Measurements from ENCODE around the gene IL17RD.

DNA sequence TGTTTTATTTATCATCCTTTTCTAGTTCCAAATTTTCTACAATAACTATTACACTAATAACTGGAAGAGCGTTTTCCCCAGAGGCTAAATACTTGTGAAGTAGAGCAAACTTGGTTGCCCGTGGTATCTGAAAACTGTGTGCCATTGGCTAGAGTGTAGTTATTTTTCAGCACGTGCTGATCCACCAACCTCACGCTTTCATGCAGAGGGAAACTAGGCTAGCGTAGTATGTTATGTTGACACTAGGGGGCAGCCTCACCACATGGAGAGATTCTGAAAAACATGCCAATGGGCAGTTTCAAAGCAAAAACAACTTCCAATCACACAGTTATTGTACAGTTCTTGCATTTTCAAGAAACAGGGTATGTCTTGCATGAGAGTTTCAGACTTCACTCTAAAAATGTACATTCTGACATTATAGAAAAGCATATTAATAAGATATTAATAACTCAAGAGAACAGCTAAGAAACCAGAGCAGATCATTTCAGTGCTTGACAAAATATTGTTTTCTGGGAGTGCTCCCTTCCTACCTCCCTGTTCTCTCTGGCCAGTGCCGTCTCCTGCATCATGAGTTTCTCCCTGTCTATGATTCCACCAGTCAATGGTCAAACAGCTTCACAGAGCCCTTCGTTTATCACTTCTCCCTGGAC is 65.0 kb downstream of the IL17RD start:
- TF ChIP-seq CTCF (IDR thresholded peaks at IDR 0.05) (peak in 1 of 3 donors; percentile 38), POLR2A (IDR thresholded peaks at IDR 0.05) (no peak)
